ENCODE data around the gene PDZK1IP1.

Gene PDZK1IP1

GRCh38 chr1:47216278-47217059, 26.6 kb upstream of the PDZK1IP1 start:
- TF ChIP-seq TAF1 (IDR thresholded peaks at IDR 0.05; ENCODE audit: borderline replicate concordance, insufficient read depth, low read length): no peak
- TF ChIP-seq FOXP2 (optimal IDR thresholded peaks at IDR 0.05; ENCODE audit: borderline replicate concordance, extremely low read depth, extremely low read length, insufficient read depth): no peak
- TF ChIP-seq, protein P1, sequence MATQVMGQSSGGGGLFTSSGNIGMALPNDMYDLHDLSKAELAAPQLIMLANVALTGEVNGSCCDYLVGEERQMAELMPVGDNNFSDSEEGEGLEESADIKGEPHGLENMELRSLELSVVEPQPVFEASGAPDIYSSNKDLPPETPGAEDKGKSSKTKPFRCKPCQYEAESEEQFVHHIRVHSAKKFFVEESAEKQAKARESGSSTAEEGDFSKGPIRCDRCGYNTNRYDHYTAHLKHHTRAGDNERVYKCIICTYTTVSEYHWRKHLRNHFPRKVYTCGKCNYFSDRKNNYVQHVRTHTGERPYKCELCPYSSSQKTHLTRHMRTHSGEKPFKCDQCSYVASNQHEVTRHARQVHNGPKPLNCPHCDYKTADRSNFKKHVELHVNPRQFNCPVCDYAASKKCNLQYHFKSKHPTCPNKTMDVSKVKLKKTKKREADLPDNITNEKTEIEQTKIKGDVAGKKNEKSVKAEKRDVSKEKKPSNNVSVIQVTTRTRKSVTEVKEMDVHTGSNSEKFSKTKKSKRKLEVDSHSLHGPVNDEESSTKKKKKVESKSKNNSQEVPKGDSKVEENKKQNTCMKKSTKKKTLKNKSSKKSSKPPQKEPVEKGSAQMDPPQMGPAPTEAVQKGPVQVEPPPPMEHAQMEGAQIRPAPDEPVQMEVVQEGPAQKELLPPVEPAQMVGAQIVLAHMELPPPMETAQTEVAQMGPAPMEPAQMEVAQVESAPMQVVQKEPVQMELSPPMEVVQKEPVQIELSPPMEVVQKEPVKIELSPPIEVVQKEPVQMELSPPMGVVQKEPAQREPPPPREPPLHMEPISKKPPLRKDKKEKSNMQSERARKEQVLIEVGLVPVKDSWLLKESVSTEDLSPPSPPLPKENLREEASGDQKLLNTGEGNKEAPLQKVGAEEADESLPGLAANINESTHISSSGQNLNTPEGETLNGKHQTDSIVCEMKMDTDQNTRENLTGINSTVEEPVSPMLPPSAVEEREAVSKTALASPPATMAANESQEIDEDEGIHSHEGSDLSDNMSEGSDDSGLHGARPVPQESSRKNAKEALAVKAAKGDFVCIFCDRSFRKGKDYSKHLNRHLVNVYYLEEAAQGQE (IDR thresholded peaks at IDR 0.05; ENCODE audit: insufficient read depth in 1 of 2, low read depth in 2 of 2, low read length in 2 of 2): no peak
- TF ChIP-seq POLR2AphosphoS5 (IDR thresholded peaks at IDR 0.05; ENCODE audit: low read depth, low read length): no peak
- no peak for TF ChIP-seq SIN3A (IDR thresholded peaks at IDR 0.05; ENCODE audit: borderline replicate concordance, insufficient read depth, low read length)

DNA sequence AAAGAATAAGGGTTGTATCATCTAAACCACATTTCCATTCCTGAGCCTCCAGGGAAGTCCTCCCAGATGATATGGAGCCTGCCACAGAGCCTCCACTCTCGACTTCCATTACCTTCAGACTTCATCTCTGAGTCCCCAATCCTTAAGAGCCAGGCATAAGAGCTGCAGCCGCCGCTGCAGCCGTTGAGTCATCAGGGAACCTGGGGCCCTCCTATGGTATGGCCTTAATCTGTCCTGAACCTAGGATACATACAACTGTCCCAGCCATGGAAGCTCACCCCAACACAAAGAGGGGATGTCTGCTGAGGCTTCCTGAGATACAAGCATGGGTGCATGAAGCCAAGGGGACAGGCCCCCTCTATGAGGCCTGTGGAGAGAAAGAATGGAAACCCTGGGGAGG, 25.9 kb upstream of the PDZK1IP1 start:
- TF ChIP-seq FOXP2 (optimal IDR thresholded peaks at IDR 0.05; ENCODE audit: borderline replicate concordance, extremely low read depth, extremely low read length, insufficient read depth) (no peak), POLR2AphosphoS5 (IDR thresholded peaks at IDR 0.05; ENCODE audit: low read depth, low read length) (no peak), TAF1 (IDR thresholded peaks at IDR 0.05; ENCODE audit: borderline replicate concordance, insufficient read depth, low read length) (no peak), SIN3A (IDR thresholded peaks at IDR 0.05; ENCODE audit: borderline replicate concordance, insufficient read depth, low read length) (no peak)

- TF ChIP-seq FOXP2 (optimal IDR thresholded peaks at IDR 0.05; ENCODE audit: borderline replicate concordance, extremely low read depth, extremely low read length, insufficient read depth) (no peak), SIN3A (IDR thresholded peaks at IDR 0.05; ENCODE audit: borderline replicate concordance, insufficient read depth, low read length) (no peak), TAF1 (IDR thresholded peaks at IDR 0.05; ENCODE audit: borderline replicate concordance, insufficient read depth, low read length) (no peak), POLR2AphosphoS5 (IDR thresholded peaks at IDR 0.05; ENCODE audit: low read depth, low read length) (no peak)
- TF ChIP-seq, protein P1 (IDR thresholded peaks at IDR 0.05; ENCODE audit: insufficient read depth in 1 of 2, low read depth in 2 of 2, low read length in 2 of 2): no peak
Observed at GRCh38 chr1:47214549-47214948, 24.7 kb upstream of the PDZK1IP1 start.

- no peak for TF ChIP-seq POLR2AphosphoS5 (IDR thresholded peaks at IDR 0.05; ENCODE audit: low read depth, low read length)
- TF ChIP-seq FOXP2 (optimal IDR thresholded peaks at IDR 0.05; ENCODE audit: borderline replicate concordance, extremely low read depth, extremely low read length, insufficient read depth): no peak
- TF ChIP-seq TAF1 (IDR thresholded peaks at IDR 0.05; ENCODE audit: borderline replicate concordance, insufficient read depth, low read length): no peak
- TF ChIP-seq, protein P1 (IDR thresholded peaks at IDR 0.05; ENCODE audit: insufficient read depth in 1 of 2, low read depth in 2 of 2, low read length in 2 of 2): no peak
- TF ChIP-seq SIN3A (IDR thresholded peaks at IDR 0.05; ENCODE audit: borderline replicate concordance, insufficient read depth, low read length): no peak
Observed at GRCh38 chr1:47213230-47213963, 23.6 kb upstream of the PDZK1IP1 start.

GRCh38 chr1:47212636-47213229, 22.9 kb upstream of the PDZK1IP1 start:
- TF ChIP-seq, protein P1 (IDR thresholded peaks at IDR 0.05; ENCODE audit: insufficient read depth in 1 of 2, low read depth in 2 of 2, low read length in 2 of 2): no peak
- TF ChIP-seq FOXP2 (optimal IDR thresholded peaks at IDR 0.05; ENCODE audit: borderline replicate concordance, extremely low read depth, extremely low read length, insufficient read depth) (no peak), SIN3A (IDR thresholded peaks at IDR 0.05; ENCODE audit: borderline replicate concordance, insufficient read depth, low read length) (no peak), POLR2AphosphoS5 (IDR thresholded peaks at IDR 0.05; ENCODE audit: low read depth, low read length) (no peak), TAF1 (IDR thresholded peaks at IDR 0.05; ENCODE audit: borderline replicate concordance, insufficient read depth, low read length) (no peak)

Data from PFSK-1 (cell line).